B cell (primary cell): ENCODE measurements around the gene BECN2. TPM values are rescaled to one million over a fixed set of nuclear protein-coding genes. Genes with fewer than 3 reads are reported as not detected.

ENCODE experiments used
- ATAC-seq: fragments of 200-7000 bp; cut with Tn5 transposase; one replicate; pipeline ENCODE4 v1.10.0; 2021; ENCODE audit warnings: low read depth, mild to moderate bottlenecking, moderate number of reproducible peaks, moderate library complexity
- CTCF ChIA-PET: fragments of 350-600 bp; sonication (Branson Sonifier 250); formaldehyde crosslinking; loops from one replicate; lab custom pipeline; 2021; ENCODE audit warnings: antibody characterized with exemption, inconsistent platforms; lab: Charles Lee
- POLR2A ChIA-PET: fragments of 350-600 bp; sonication (Branson Sonifier 250); formaldehyde crosslinking; loops from one replicate; lab custom pipeline; 2021; ENCODE audit warnings: antibody characterized with exemption; lab: Charles Lee
- DNase-seq: peaks from one replicate; pipeline ENCODE4 v3.0.0; 2013
- H2AFZ ChIP-seq: 2 replicates; pipeline ENCODE4 v1.6.1; 2012; ENCODE audit warnings: mild to moderate bottlenecking, low read depth, low read length; ENCODE audit not compliant: insufficient read depth, poor library complexity, severe bottlenecking
- H3K27ac ChIP-seq, 2 donors: 1 replicate in 1 of 2; 2 replicates in 1 of 2; pipeline ENCODE4 v1.5.1; 2012 to 2013; ENCODE audit warnings: low read length in 2 of 2, mild to moderate bottlenecking in 2 of 2, moderate library complexity in 1 of 2
- H3K27me3 ChIP-seq, 4 experiments: fragments of 200-600 bp in 1 of 4; sonication (generic) in 1 of 4; replicated peaks in 1 of 4; 1 replicate in 2 of 4; 2 replicates in 2 of 4; pipeline versions ENCODE4 v1.6.1 to v1.7.0; 2013 to 2016; ENCODE audit warnings: low read length in 3 of 4, mild to moderate bottlenecking in 2 of 4, mixed read lengths in 1 of 4, moderate library complexity in 1 of 4; ENCODE audit not compliant: insufficient read depth in 4 of 4, control insufficient read depth in 3 of 4; ENCODE audit errors: control extremely low read depth in 1 of 4
- H3K36me3 ChIP-seq, 2 experiments: replicated peaks in 1 of 2; 1 replicate in 1 of 2; 2 replicates in 1 of 2; pipeline versions ENCODE4 v1.6.1 to v1.7.1; 2013; ENCODE audit warnings: low read length in 1 of 2; ENCODE audit not compliant: insufficient read depth in 2 of 2, control insufficient read depth in 1 of 2; ENCODE audit errors: control extremely low read depth in 1 of 2, extremely low read depth in 1 of 2
- H3K4me1 ChIP-seq, 2 donors: fragments of 200-600 bp in 1 of 2; sonication (generic) in 1 of 2; 1 replicate in 1 of 2; 2 replicates in 1 of 2; pipeline versions ENCODE4 v1.5.1 to v1.6.1; 2013 to 2017; ENCODE audit warnings: low read length in 2 of 2; ENCODE audit not compliant: control insufficient read depth in 2 of 2, insufficient read depth in 2 of 2
- H3K4me2 ChIP-seq: replicated peaks from 2 replicates; pipeline ENCODE3; 2012; ENCODE audit warnings: mild to moderate bottlenecking, low read depth, low read length; ENCODE audit not compliant: poor library complexity, severe bottlenecking
- H3K4me3 ChIP-seq, 5 experiments: fragments of 200-600 bp in 1 of 5; sonication (generic) in 1 of 5; 1 replicate in 3 of 5; 2 replicates in 2 of 5; pipeline versions ENCODE4 v1.5.1 to v1.7.0; 2011 to 2016; ENCODE audit warnings: low read length in 4 of 5, mild to moderate bottlenecking in 4 of 5, low read depth in 2 of 5, control low read depth in 1 of 5, moderate library complexity in 1 of 5; ENCODE audit not compliant: insufficient read depth in 1 of 5; ENCODE audit errors: control extremely low read depth in 1 of 5, extremely low read depth in 1 of 5
- H3K79me2 ChIP-seq: fragments of 200-600 bp; sonication (generic); one replicate; pipeline ENCODE4 v1.6.0; 2016; ENCODE audit warnings: low read length; ENCODE audit not compliant: control insufficient read depth, insufficient read depth
- H3K9ac ChIP-seq: fragments of 200-600 bp; sonication (generic); 2 replicates; pipeline ENCODE4 v1.6.1; 2017; ENCODE audit warnings: mild to moderate bottlenecking, low read length, moderate library complexity
- H3K9me3 ChIP-seq, 3 donors: one replicate each; pipeline versions ENCODE4 v1.6.1 to v1.7.1; 2013; ENCODE audit warnings: low read length in 2 of 3; ENCODE audit not compliant: control insufficient read depth in 2 of 3, insufficient read depth in 1 of 3; ENCODE audit errors: control extremely low read depth in 1 of 3
- H4K20me1 ChIP-seq: 2 replicates; pipeline ENCODE4 v1.6.0; 2012; ENCODE audit warnings: mild to moderate bottlenecking, low read length; ENCODE audit not compliant: insufficient read depth, control insufficient read depth, poor library complexity, severe bottlenecking
- H3K27ac Mint-ChIP-seq: one replicate; pipeline ENCODE4 v1.8.0; 2021; ENCODE audit warnings: mixed read lengths
- H3K27me3 Mint-ChIP-seq: one replicate; pipeline ENCODE4 v1.8.0; 2021; ENCODE audit warnings: mixed read lengths
- H3K4me1 Mint-ChIP-seq: one replicate; pipeline ENCODE4 v1.8.0; 2021; ENCODE audit warnings: mixed read lengths
- H3K4me3 Mint-ChIP-seq: one replicate; pipeline ENCODE4 v1.8.0; 2021; ENCODE audit warnings: mixed read lengths
- H3K9me3 Mint-ChIP-seq: one replicate; pipeline ENCODE4 v1.8.0; 2022; ENCODE audit warnings: mixed read lengths; ENCODE audit not compliant: insufficient read depth
- EZH2 ChIP-seq: IDR thresholded peaks from 2 replicates; pipeline ENCODE4 v1.6.1; 2012; ENCODE audit warnings: borderline replicate concordance, low read depth, mild to moderate bottlenecking, moderate library complexity, low read length; ENCODE audit not compliant: insufficient read depth, poor library complexity, severe bottlenecking
- WGBS: methylation state at CpG from one replicate; pipeline ENCODE4 v1.1.5; 2013; ENCODE audit warnings: missing lambda C conversion rate; ENCODE audit not compliant: insufficient coverage; 5-methylcytosine and 5-hydroxymethylcytosine counted together
- intact Hi-C: fragments of 100-400 bp; cut with micrococcal nuclease; formaldehyde crosslinking; loops from one replicate; pipeline ENCODE4 v1.10.0; 2022
- polyA plus RNA-seq: library from polyadenylated mRNA; depleted of rRNA; stranded (reverse); fragments of >200 nt; gene quantifications from 2 replicates; pipeline ENCODE4 v1.2.3, GENCODE V29; 2012
- total RNA-seq, 2 donors: library from RNA; stranded (reverse); fragments of 120-200 nt in 1 of 2; gene quantifications; 1 replicate in 1 of 2; 2 replicates in 1 of 2; pipeline versions ENCODE4 v1.2.3 to v1.2.4, GENCODE V29; 2013 to 2022
- TF ChIP-seq, protein P1 (sequence below): fragments of 200-600 bp; IDR thresholded peaks from one replicate; pipeline ENCODE4 v1.8.0; 2022; ENCODE audit warnings: antibody characterized with exemption, mild to moderate bottlenecking

The BECN2 gene
- total and polyA plus RNA-seq, 2 donors (not counting 1 experiment from before 2014, with no cell fraction given): not detected

DNA sequence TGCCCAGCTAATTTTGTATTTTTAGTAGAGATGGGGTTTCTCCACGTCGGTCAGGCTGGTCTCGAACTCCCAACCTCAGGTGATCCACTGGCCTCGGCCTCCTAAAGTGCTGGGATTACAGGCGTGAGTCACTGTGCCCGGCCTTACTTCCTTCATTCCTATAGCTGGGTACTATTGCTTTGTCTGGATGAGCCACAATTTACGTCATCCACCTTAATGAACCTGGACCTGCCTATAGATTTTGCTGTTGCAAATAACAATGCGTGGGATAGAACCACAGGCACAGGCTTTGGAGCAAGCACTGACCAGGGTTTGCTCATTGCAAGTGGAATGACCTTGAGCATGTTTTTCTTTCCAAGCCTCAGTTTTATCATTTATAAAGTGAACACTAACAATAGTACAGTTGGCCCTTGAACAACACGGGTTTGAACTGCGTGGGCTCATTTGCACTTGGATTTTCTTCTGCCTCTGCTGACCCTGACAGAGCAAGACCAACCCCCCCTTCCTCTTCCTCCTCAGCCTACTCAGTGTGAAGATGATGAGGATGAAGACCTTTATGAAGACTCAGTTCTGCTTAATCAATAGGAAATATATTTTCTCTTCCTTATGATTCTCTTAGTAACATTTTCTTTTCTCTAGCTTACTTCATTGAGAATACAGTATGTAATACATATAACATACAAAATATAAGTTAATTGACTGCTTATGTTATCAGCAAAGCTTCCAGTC, 33.3 kb upstream of the BECN2 start:
- 87% methylated on average over 5 of the region's 10 CpGs for WGBS
- ATAC-seq (no peak), DNase-seq (no peak)
- Histone ChIP-seq H3K9me3 (no peaks in the 10 kb centered on the region), H3K4me3 (no peak overlapping the region), H3K27me3 (no peaks in the 10 kb centered on the region), H2AFZ (no peak overlapping the region), H4K20me1 (no peaks in the 10 kb centered on the region), H3K4me1 (no peaks in the 10 kb centered on the region), H3K79me2 (no peaks in the 10 kb centered on the region), H3K36me3 (no peaks in the 10 kb centered on the region), H3K9ac (no peak overlapping the region), H3K4me2 (no peak overlapping the region), H3K27ac (no peak overlapping the region)
- no peak overlapping the region for H3K4me3 Mint-ChIP-seq
- no peaks in the 10 kb centered on the region for H3K27me3 Mint-ChIP-seq
- ChIA-PET POLR2A (no interaction called here), CTCF (no interaction called here)
- no peaks in the 10 kb centered on the region for H3K9me3 Mint-ChIP-seq
- TF ChIP-seq, protein P1, sequence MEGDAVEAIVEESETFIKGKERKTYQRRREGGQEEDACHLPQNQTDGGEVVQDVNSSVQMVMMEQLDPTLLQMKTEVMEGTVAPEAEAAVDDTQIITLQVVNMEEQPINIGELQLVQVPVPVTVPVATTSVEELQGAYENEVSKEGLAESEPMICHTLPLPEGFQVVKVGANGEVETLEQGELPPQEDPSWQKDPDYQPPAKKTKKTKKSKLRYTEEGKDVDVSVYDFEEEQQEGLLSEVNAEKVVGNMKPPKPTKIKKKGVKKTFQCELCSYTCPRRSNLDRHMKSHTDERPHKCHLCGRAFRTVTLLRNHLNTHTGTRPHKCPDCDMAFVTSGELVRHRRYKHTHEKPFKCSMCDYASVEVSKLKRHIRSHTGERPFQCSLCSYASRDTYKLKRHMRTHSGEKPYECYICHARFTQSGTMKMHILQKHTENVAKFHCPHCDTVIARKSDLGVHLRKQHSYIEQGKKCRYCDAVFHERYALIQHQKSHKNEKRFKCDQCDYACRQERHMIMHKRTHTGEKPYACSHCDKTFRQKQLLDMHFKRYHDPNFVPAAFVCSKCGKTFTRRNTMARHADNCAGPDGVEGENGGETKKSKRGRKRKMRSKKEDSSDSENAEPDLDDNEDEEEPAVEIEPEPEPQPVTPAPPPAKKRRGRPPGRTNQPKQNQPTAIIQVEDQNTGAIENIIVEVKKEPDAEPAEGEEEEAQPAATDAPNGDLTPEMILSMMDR: no peak
- no peak for TF ChIP-seq EZH2
- H3K4me1 Mint-ChIP-seq: no peaks in the 10 kb centered on the region
- intact Hi-C loops: no loop called here
- no peak overlapping the region for H3K27ac Mint-ChIP-seq

DNA sequence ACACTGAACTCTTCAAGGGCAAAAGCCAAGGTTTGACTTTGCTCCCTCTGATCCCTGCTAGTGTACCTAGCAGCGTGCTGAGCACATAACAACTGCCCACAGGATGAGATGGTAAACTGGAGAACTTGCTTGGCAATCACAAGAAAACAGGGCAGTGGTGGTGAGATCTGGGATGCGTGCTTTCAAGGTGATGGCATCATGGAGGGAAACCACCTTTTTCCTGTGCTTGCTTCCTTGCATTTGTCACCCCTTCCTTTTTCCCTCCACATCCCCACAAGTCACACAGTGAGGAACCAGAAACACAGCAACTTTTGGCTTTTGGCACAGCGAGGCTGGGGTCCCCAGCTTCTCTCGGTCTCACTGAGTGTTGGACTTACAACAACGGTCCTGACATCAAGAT, 31.4 kb upstream of the BECN2 start:
- H3K27me3 ChIP-seq: no peaks in the 10 kb centered on the region
- no peaks in the 10 kb centered on the region for H3K9me3 Mint-ChIP-seq
- no peaks in the 10 kb centered on the region for H3K9me3 ChIP-seq
- ATAC-seq (no peak), DNase-seq (no peak)
- H3K36me3 ChIP-seq: no peaks in the 10 kb centered on the region
- intact Hi-C loops: no loop called here
- no peak overlapping the region for H3K27ac ChIP-seq
- H3K4me3 ChIP-seq: no peak overlapping the region
- no peaks in the 10 kb centered on the region for H3K79me2 ChIP-seq
- H3K4me1 ChIP-seq: no peaks in the 10 kb centered on the region
- H4K20me1 ChIP-seq: no peaks in the 10 kb centered on the region
- POLR2A ChIA-PET: no interaction called here
- 64% methylated on average over 4 of the region's 5 CpGs for WGBS
- no peak overlapping the region for H3K9ac ChIP-seq
- no peak overlapping the region for H3K27ac Mint-ChIP-seq
- no peaks in the 10 kb centered on the region for H3K4me1 Mint-ChIP-seq
- H2AFZ ChIP-seq: no peak overlapping the region
- CTCF ChIA-PET: no interaction called here
- no peak overlapping the region for H3K4me2 ChIP-seq
- no peak for TF ChIP-seq EZH2
- TF ChIP-seq, protein P1: no peak
- no peak overlapping the region for H3K4me3 Mint-ChIP-seq
- H3K27me3 Mint-ChIP-seq: peaks cover 2% of the 10 kb centered on the region
